Neural progenitor cell (in vitro differentiated cells): ENCODE measurements around the gene STARD9. TPM values are rescaled to one million over a fixed set of nuclear protein-coding genes. Genes with fewer than 3 reads are reported as not detected.

Source experiments
- DNase-seq: peaks from one replicate; pipeline ENCODE4 v3.0.0-alpha.2; 2016; ENCODE audit warnings: low spot score
- H2AFZ ChIP-seq: fragments of 200-600 bp; sonication (generic); replicated peaks from 2 replicates; pipeline ENCODE4 v1.6.1; 2016; ENCODE audit warnings: antibody characterized with exemption
- H3F3A ChIP-seq: fragments of 200-600 bp; sonication (generic); 2 replicates; pipeline ENCODE4 v1.6.1; 2016; ENCODE audit warnings: antibody characterized with exemption, low read depth
- H3K27ac ChIP-seq: fragments of 200-600 bp; sonication (generic); 2 replicates; pipeline ENCODE4 v1.5.1; 2016; ENCODE audit warnings: mild to moderate bottlenecking
- H3K27me3 ChIP-seq: fragments of 200-600 bp; sonication (generic); 2 replicates; pipeline ENCODE4 v1.6.1; 2016; ENCODE audit warnings: mild to moderate bottlenecking, moderate library complexity
- H3K36me3 ChIP-seq: fragments of 200-600 bp; sonication (generic); 2 replicates; pipeline ENCODE4 v1.5.1; 2016
- H3K4me1 ChIP-seq: fragments of 200-600 bp; sonication (generic); 2 replicates; pipeline ENCODE4 v1.6.1; 2016; ENCODE audit warnings: mixed run types
- H3K4me2 ChIP-seq: fragments of 200-600 bp; sonication (generic); 2 replicates; pipeline ENCODE4 v1.6.1; 2016
- H3K4me3 ChIP-seq: fragments of 200-600 bp; sonication (generic); 2 replicates; pipeline ENCODE4 v1.5.1; 2016
- H3K79me2 ChIP-seq: fragments of 200-600 bp; sonication (generic); 2 replicates; pipeline ENCODE4 v1.6.1; 2016; ENCODE audit warnings: low read depth
- H3K9ac ChIP-seq: fragments of 200-600 bp; sonication (generic); 2 replicates; pipeline ENCODE4 v1.6.1; 2016
- H3K9me3 ChIP-seq: fragments of 200-600 bp; sonication (generic); 2 replicates; pipeline ENCODE4 v1.5.1; 2016; ENCODE audit warnings: low read depth
- H4K20me1 ChIP-seq: fragments of 200-600 bp; sonication (generic); 2 replicates; pipeline ENCODE4 v1.6.1; 2016; ENCODE audit warnings: low read depth
- H3K27ac Mint-ChIP-seq: 3 replicates; pipeline ENCODE4 v1.8.0; 2021; ENCODE audit warnings: mixed read lengths
- H3K27me3 Mint-ChIP-seq: 2 replicates; pipeline ENCODE4 v1.8.0; 2022; ENCODE audit warnings: low read depth, mild to moderate bottlenecking, inconsistent platforms, moderate library complexity, mixed read lengths; ENCODE audit not compliant: insufficient read depth
- H3K36me3 Mint-ChIP-seq: 3 replicates; pipeline ENCODE4 v1.8.0; 2021; ENCODE audit warnings: mixed read lengths
- H3K4me1 Mint-ChIP-seq: 3 replicates; pipeline ENCODE4 v1.8.0; 2021; ENCODE audit warnings: mixed read lengths
- H3K4me3 Mint-ChIP-seq: 3 replicates; pipeline ENCODE4 v1.8.0; 2021; ENCODE audit warnings: mild to moderate bottlenecking, moderate library complexity, mixed read lengths
- H3K9me3 Mint-ChIP-seq: 3 replicates; pipeline ENCODE4 v1.8.0; 2020; ENCODE audit warnings: mixed read lengths
- CTCF ChIP-seq: fragments of 200-600 bp; sonication (generic); IDR thresholded peaks from 2 replicates; pipeline ENCODE4 v1.5.1; 2017; ENCODE audit warnings: antibody characterized with exemption, mild to moderate bottlenecking
- EZH2 ChIP-seq: fragments of 200-600 bp; sonication (generic); IDR thresholded peaks from 2 replicates; pipeline ENCODE4 v1.6.1; 2017; ENCODE audit warnings: antibody characterized with exemption, mild to moderate bottlenecking, moderate library complexity
- EZH2phosphoT487 ChIP-seq: fragments of 200-600 bp; sonication (generic); IDR thresholded peaks from 2 replicates; pipeline ENCODE4 v1.6.1; 2017; ENCODE audit warnings: antibody characterized with exemption
- total RNA-seq: library from RNA; depleted of rRNA; stranded (reverse); fragments of >200 nt; gene quantifications from 2 replicates; pipeline ENCODE4 v1.2.3, GENCODE V29; 2015; ENCODE audit warnings: low replicate concordance

Gene STARD9
- total RNA-seq, 1 donor from 2014 or later: 11.9 TPM

GRCh38 chr15:42719043-42719442 lies 143.6 kb downstream of the STARD9 start:
- no peak overlapping the region for H3K27ac ChIP-seq
- H2AFZ ChIP-seq: no peak overlapping the region
- Mint-ChIP-seq H3K27me3 (peaks cover 2% of the 10 kb centered on the region), H3K9me3 (no peaks in the 10 kb centered on the region), H3K36me3 (peaks cover 8% of the 10 kb centered on the region), H3K4me1 (peaks cover 8% of the 10 kb centered on the region), H3K4me3 (no peak overlapping the region), H3K27ac (no peak overlapping the region)
- no peaks in the 10 kb centered on the region for H3K4me1 ChIP-seq
- no peaks in the 10 kb centered on the region for H3K36me3 ChIP-seq
- H3K9ac ChIP-seq: no peak overlapping the region
- no peaks in the 10 kb centered on the region for H4K20me1 ChIP-seq
- no peaks in the 10 kb centered on the region for H3F3A ChIP-seq
- no peaks in the 10 kb centered on the region for H3K9me3 ChIP-seq
- H3K4me3 ChIP-seq: no peak overlapping the region
- H3K27me3 ChIP-seq: no peaks in the 10 kb centered on the region
- H3K79me2 ChIP-seq: no peaks in the 10 kb centered on the region
- no peak overlapping the region for H3K4me2 ChIP-seq
- DNase-seq: no peak
- TF ChIP-seq EZH2phosphoT487: no peak
- TF ChIP-seq EZH2: no peak
- no peak for TF ChIP-seq CTCF

GRCh38 chr15:42720071-42720470 lies 144.7 kb downstream of the STARD9 start:
- DNase-seq: no peak
- Histone ChIP-seq H3K9me3 (no peaks in the 10 kb centered on the region), H3K9ac (no peak overlapping the region), H3K79me2 (no peaks in the 10 kb centered on the region), H3K27ac (no peak overlapping the region), H3K4me3 (no peak overlapping the region), H3K4me2 (no peak overlapping the region), H3K36me3 (no peaks in the 10 kb centered on the region), H3K4me1 (no peaks in the 10 kb centered on the region), H3F3A (no peaks in the 10 kb centered on the region), H4K20me1 (no peaks in the 10 kb centered on the region), H2AFZ (no peak overlapping the region), H3K27me3 (no peaks in the 10 kb centered on the region)
- Mint-ChIP-seq H3K4me1 (peaks cover 8% of the 10 kb centered on the region), H3K36me3 (peaks cover 14% of the 10 kb centered on the region), H3K9me3 (no peaks in the 10 kb centered on the region), H3K27ac (no peak overlapping the region), H3K4me3 (no peak overlapping the region), H3K27me3 (peaks cover 4% of the 10 kb centered on the region)
- TF ChIP-seq CTCF (no peak), EZH2 (no peak), EZH2phosphoT487 (no peak)

GRCh38 chr15:42721016-42721415 lies 145.6 kb downstream of the STARD9 start:
- no peak for DNase-seq
- TF ChIP-seq EZH2phosphoT487: no peak
- TF ChIP-seq EZH2: no peak
- TF ChIP-seq CTCF: no peak
- Histone ChIP-seq H3K27ac (no peak overlapping the region), H4K20me1 (no peaks in the 10 kb centered on the region), H3K4me1 (no peaks in the 10 kb centered on the region), H3K36me3 (no peaks in the 10 kb centered on the region), H3K9ac (no peak overlapping the region), H3K79me2 (no peaks in the 10 kb centered on the region), H3K9me3 (no peaks in the 10 kb centered on the region), H2AFZ (no peak overlapping the region), H3F3A (no peaks in the 10 kb centered on the region), H3K27me3 (no peaks in the 10 kb centered on the region), H3K4me2 (no peak overlapping the region), H3K4me3 (no peak overlapping the region)
- H3K9me3 Mint-ChIP-seq: no peaks in the 10 kb centered on the region
- peaks cover 8% of the 10 kb centered on the region for H3K4me1 Mint-ChIP-seq
- no peak overlapping the region for H3K27ac Mint-ChIP-seq
- no peak overlapping the region for H3K4me3 Mint-ChIP-seq
- H3K36me3 Mint-ChIP-seq: peaks cover 19% of the 10 kb centered on the region
- peaks cover 6% of the 10 kb centered on the region for H3K27me3 Mint-ChIP-seq

- no peaks in the 10 kb centered on the region for H3K27me3 ChIP-seq
- no peaks in the 10 kb centered on the region for H3K36me3 ChIP-seq
- H3K4me3 ChIP-seq: no peak overlapping the region
- Mint-ChIP-seq H3K27me3 (peaks cover 6% of the 10 kb centered on the region), H3K9me3 (no peaks in the 10 kb centered on the region), H3K4me1 (peaks cover 8% of the 10 kb centered on the region), H3K4me3 (no peak overlapping the region), H3K36me3 (peaks cover 22% of the 10 kb centered on the region), H3K27ac (no peak overlapping the region)
- TF ChIP-seq EZH2 (no peak), CTCF (no peak), EZH2phosphoT487 (no peak)
- no peaks in the 10 kb centered on the region for H3K79me2 ChIP-seq
- H3F3A ChIP-seq: no peaks in the 10 kb centered on the region
- no peak overlapping the region for H3K27ac ChIP-seq
- H2AFZ ChIP-seq: no peak overlapping the region
- H3K9me3 ChIP-seq: no peaks in the 10 kb centered on the region
- H4K20me1 ChIP-seq: no peaks in the 10 kb centered on the region
- no peak overlapping the region for H3K9ac ChIP-seq
- DNase-seq: no peak
- H3K4me1 ChIP-seq: no peaks in the 10 kb centered on the region
- no peak overlapping the region for H3K4me2 ChIP-seq
Observed at GRCh38 chr15:42721916-42722315, 146.5 kb downstream of the STARD9 start.
